HG02938 (cell line): ENCODE data around the gene MCAM.

Experiments used
- ATAC-seq: cut with Tn5 transposase; IDR thresholded peaks from one replicate; pipeline ENCODE4 v1.9.1; 2021; ENCODE audit warnings: mild to moderate bottlenecking, moderate library complexity; ENCODE audit not compliant: unreplicated experiment

Gene MCAM

GRCh38 chr11:119267645-119268044, 49.3 kb downstream of the MCAM start:
- no peak for ATAC-seq

DNA sequence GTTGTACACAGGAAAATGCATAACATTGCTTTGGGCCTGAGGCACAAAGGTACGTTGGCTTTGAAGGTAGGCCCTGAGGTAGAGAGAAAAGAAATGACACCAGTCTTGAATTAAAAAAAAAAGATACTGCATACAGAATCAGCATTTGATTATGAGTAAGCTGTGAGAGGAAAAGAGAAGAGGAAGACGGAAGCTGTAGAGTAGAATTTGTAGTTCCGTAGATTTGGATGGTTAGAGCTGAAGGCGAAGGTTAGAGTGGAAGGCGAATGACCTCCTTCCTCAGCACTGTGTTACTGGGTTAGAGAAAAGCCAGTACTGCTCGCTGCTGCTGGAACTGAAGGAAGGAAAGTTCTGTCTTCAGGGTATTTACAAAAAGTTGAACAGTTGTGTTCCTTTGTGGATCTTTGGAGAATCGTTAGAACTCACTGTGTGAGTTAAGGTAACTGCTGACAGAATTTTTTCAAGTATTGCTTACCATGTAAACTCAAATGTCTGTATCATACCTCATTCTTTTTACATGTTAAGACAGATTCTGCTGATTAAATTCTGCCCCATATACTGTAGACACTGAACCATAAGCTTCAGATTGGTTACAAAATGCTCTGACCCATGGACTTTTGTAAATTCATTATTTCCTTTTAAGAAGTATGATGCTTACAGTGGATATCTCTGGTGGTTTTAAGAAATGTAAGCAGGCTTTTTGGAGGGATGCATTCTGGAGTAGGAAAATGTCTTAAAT, 50.2 kb downstream of the MCAM start:
- ATAC-seq = no peak

- ATAC-seq = no peak
Observed at GRCh38 chr11:119266063-119266462, 50.9 kb downstream of the MCAM start.

DNA sequence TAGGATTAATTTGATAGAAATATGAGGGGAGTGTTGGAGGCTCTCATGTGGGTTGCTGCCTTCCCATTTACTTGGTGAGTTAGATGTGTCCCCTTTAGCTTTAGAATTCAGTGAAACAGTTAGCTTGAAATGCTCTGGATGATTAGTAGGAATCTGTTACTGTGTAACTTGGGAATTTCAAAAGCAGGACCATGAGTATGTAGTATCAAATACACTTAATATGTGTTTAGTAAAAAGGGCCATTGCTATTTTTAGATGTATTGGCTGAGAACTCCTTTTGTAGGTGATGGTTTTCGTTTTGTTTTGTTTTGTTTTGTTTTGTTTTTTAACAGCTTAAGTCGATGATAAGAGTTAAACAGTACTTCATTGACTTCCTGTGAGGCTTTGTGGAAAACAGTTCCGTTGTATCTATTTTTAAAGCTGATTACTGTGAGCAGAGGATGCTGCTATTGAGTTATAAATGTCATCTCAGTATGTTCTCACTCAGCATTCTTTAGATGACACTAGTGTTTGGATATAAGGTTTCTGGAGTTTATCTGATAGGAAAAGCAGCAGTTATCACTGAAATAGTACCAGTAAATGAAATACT, 53.5 kb downstream of the MCAM start:
- ATAC-seq = no peak

- ATAC-seq = no peak
Observed at GRCh38 chr11:119262668-119263351, 54.1 kb downstream of the MCAM start.

DNA sequence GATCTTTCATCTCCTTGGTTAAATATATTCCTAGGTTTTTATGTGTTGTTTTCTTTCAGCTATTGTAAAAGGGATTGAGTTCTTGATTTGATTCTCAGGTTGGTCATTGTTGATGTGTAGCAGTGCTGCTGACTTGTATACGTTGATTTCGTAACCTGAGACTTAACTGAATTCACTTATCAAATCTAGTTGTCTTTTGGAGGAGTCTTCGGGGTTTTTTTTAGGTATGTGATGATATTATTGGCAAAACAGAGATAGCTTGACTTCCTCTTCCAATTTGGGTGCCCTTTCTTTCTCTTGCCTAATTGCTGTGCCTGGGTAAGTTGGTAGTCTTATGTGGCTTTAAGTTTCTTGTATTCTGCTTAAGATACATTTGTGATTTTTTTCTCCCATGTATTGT, 57.9 kb downstream of the MCAM start:
- ATAC-seq = no peak
